ENCODE results near the gene OR10P1.

The OR10P1 gene

GRCh38 chr12:55684761-55685370 is 48.2 kb downstream of the OR10P1 start:
- Histone ChIP-seq H3K4me1 (ENCODE audit: insufficient read depth, low read length) (no peaks in the 10 kb centered on the region; the same call in 1 of the 2 replicates), H3K36me3 (ENCODE audit: insufficient read depth, low read length) (peaks cover 6% of the 10 kb centered on the region; the same call in 1 of the 2 replicates), H3K9ac (ENCODE audit: low read depth, low read length) (no peak overlapping the region), H3K9me3 (ENCODE audit: control insufficient read depth, insufficient read depth, low read length) (no peaks in the 10 kb centered on the region)

GRCh38 chr12:55685671-55686070 is 49.0 kb downstream of the OR10P1 start:
- Histone ChIP-seq H3K4me1 (ENCODE audit: insufficient read depth, low read length) (no peaks in the 10 kb centered on the region; the same call in 1 of the 2 replicates), H3K36me3 (ENCODE audit: insufficient read depth, low read length) (peaks cover 6% of the 10 kb centered on the region; the same call in 1 of the 2 replicates), H3K9ac (ENCODE audit: low read depth, low read length) (no peak overlapping the region), H3K9me3 (ENCODE audit: control insufficient read depth, insufficient read depth, low read length) (no peaks in the 10 kb centered on the region)

GRCh38 chr12:55686366-55687010 is 49.8 kb downstream of the OR10P1 start:
- Histone ChIP-seq H3K4me1 (ENCODE audit: insufficient read depth, low read length) (no peaks in the 10 kb centered on the region), H3K9me3 (ENCODE audit: control insufficient read depth, insufficient read depth, low read length) (no peaks in the 10 kb centered on the region)

More at GRCh38 chr12:55686366-55687010, 49.8 kb downstream of the OR10P1 start:
- no peak overlapping the region for H3K9ac ChIP-seq (ENCODE audit: low read depth, low read length)
- H3K36me3 ChIP-seq (ENCODE audit: insufficient read depth, low read length), result peaks cover 6% of the 10 kb centered on the region; the same call in 1 of the 2 replicates

Measured in ES-I3 (cell line).